HG03103 (cell line): ENCODE measurements around the gene ZNF462.

ENCODE experiments used
- ATAC-seq: cut with Tn5 transposase; IDR thresholded peaks from one replicate; pipeline ENCODE4 v1.9.1; 2021; ENCODE audit warnings: low read depth; ENCODE audit not compliant: unreplicated experiment

ZNF462 gene

DNA sequence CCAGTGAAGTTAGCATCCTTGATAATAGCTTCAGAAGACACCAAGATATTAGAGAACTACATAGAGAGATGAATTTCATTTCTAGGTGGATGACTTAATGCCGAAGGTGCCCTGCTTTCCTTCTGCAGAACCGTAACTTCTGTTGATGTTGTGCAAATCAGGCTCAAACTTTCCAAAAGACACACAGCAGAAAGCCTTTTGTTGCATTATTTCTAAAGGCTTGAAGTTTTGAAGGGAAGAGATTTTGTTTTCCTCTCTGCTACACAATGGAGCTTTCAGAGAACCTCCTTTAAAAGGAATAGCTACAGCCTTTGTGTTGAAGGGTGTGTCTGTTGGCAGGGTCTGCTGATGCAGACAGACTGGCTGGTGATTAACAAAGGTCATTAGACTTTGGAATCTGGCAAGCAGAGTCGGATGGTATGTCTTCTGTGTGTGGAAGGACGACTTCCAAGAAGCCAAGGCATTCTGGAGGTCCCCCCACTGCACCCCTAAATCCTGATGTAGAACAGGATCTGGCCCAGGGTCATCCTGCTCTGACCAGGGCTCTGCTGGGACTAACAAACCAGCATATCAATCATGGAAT is 57.8 kb downstream of the ZNF462 start:
- no peak for ATAC-seq

DNA sequence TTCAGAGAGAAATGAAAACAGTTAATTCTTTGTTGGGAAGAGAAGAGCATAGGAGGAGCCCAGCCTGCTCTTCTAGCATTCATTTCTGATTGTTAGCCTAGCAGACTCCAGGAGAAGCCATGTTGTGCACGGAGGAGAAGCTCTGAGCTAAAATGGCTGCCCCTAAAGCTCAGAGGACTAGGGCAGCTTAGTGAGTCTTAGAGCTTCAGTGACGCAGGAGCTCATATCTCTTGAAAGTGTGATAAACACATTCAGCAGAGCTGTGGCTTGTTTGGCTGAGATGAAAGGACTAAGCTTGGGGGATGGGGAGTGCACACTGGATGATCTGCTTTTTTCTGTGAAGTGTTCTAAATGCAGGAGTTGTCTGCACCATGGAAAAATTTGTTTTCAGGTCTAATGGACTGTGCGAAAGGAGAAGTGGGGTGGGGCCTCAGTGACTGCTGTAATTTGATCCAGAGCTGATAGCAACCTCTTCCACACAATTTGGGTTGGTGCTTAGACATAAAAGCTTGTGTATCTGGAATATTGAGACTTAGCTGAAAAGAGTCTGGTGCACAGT is 58.5 kb downstream of the ZNF462 start:
- ATAC-seq = no peak

GRCh38 chr9:106922026-106922425 is 59.1 kb downstream of the ZNF462 start:
- no peak for ATAC-seq

GRCh38 chr9:106925392-106925791 is 62.4 kb downstream of the ZNF462 start:
- ATAC-seq = no peak

DNA sequence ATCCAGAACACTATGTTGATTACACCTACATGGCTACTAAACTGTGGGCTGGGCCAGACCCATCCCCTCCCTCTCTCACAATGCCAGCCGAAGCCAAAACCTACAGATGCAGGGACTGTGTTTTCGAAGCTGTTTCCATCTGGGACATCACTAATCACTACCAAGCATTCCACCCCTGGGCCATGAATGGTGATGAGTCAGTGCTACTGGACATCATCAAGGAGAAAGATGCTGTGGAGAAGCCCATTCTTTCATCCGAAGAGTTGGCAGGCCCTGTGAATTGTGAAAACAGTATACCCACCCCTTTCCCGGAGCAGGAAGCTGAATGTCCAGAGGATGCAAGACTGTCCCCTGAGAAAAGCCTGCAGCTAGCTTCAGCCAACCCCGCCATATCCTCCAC is 65.0 kb downstream of the ZNF462 start:
- no peak for ATAC-seq

- ATAC-seq = no peak
Measured at GRCh38 chr9:106928350-106928749, 65.4 kb downstream of the ZNF462 start.

- ATAC-seq = no peak
Measured at GRCh38 chr9:106929471-106930177, 66.7 kb downstream of the ZNF462 start.

GRCh38 chr9:106930477-106930876 is 67.5 kb downstream of the ZNF462 start:
- no peak for ATAC-seq

GRCh38 chr9:106931466-106931865 is 68.5 kb downstream of the ZNF462 start:
- no peak for ATAC-seq

DNA sequence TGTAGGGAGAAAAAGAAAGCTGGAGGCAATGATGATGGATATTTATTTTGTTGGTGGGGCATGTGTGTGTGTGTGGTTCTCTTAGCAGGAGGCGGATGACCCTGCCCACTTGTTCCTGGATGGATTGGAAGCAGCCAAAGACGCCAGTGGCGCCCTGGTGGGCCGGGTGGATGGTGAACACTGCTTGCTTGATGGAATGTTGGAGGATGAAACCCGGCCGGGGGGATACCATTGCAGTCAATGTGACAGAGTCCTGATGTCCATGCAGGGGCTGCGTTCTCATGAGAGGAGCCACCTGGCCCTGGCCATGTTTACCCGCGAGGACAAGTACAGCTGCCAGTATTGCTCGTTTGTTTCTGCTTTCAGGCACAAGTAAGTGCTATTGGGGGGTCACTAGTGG is 69.2 kb downstream of the ZNF462 start:
- no peak for ATAC-seq

DNA sequence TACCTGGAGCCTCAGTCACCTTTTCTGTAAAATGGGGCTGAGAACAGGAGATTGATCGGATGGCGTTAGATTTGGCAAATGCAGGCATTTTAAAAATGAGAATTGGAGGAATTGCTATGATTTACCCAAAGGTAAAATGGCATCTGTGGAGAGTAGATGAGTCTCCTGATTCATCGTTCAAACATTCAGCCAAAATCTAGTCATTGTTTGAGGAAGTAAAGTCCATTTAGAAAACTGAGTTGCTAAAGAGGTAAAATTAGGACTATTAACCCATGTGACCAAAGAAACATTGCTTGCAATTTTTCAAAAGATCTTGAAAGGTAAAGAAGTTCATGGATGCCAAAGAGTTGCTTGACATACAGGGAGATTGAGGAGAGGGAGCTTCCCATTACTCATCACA is 69.7 kb downstream of the ZNF462 start:
- ATAC-seq = no peak

- ATAC-seq = no peak
Measured at GRCh38 chr9:106933470-106933869, 70.5 kb downstream of the ZNF462 start.

GRCh38 chr9:106934442-106935238 is 71.7 kb downstream of the ZNF462 start:
- no peak for ATAC-seq

- no peak for ATAC-seq
Measured at GRCh38 chr9:106936680-106937079, 73.7 kb downstream of the ZNF462 start.

DNA sequence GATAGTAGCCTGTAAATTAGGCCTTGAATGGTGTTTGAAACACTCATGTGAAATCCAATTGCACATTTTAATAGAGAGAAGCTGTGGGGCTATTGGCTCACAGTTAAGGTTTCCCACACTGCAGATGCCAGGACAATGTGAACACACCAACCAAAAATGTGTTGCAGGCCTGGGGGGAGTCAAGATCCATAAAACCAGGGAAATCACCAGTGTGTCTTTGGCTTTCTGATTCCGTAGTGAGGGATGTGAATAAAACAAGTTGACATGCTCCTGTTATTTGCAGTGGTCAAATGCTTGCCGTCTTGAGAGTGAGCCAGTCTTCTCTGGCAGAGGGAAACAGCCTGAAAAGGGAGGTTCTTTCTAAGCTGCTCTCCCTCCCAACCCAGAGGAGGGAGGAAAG is 79.0 kb downstream of the ZNF462 start:
- no peak for ATAC-seq

DNA sequence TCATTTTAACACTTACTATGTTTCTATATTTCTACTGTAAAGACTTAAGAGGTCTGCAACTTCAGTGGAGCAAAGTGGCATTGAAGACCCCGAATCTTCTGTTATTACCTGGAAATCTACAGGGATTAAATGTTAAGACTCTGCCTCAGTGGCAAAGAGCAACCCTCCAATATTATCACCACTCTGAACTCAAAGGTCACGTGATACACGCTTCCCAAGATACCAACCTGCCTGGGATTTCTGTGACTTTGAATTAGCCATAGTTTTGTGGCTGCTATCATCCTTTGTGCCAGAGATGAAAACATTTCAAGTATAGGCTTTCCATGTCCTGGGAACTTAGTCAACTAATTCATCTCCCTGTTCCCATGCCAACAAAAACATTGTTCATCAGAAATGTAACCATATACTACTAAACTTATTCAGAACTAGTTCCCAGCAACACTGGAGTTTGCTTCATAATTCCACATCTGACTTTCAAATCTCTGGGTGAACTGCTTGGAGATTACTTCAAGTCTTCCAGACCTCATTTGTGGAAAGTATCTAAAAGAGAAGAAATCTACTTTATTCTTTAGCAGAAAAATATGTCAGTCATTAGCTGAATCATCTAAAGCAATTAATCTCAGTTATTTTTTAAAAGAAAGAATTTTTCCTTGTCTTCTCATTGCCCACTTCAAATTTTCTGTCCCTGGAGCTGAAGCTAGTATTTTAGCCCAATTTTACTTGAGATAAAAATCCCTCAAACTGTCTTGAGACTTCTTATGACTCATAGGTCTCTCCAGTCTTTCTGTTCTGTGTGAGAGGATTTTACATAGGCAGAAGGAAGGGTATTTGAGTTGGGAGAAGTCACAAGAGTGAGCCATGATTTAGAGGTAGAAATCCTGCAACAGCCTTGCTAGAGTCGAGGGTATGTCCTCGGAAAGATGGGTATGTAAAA is 83.0 kb downstream of the ZNF462 start:
- ATAC-seq = no peak

DNA sequence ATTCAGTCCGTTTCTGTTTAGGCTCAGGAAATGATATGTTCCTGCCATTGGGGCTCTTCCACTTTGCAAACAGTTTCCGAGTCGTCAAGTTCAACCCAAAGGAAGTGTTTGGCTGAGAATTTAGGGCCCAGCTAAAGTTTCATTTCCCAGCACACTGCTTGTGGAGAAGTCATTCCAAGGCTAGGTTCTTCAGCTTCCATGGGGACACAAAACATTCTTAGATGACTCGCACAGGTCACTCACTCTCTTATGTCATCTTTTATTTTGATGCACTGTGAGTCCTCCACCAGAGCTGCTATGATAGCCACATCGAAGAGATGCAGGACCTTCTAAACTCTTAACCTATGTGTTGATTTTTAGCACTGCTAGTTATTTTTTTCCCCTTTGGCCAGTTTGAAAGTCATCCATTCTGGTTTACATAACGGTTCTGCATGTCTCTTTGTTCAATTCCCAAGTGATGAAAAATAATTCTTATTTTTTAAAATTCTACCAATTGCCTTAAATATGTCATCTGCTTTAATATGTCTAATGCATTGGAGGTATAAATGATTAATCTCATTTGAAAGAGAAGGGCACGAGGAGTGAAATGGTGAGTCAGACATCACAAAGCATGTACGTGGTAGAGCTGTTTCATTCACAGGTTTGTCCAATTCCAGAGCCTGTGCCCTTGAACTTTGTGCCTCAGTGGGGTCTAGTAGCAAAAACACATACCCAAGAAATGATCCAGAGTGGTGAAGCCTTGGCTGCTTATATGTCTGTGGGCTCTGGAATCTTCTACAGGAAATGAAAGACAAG is 84.3 kb downstream of the ZNF462 start:
- ATAC-seq = no peak

DNA sequence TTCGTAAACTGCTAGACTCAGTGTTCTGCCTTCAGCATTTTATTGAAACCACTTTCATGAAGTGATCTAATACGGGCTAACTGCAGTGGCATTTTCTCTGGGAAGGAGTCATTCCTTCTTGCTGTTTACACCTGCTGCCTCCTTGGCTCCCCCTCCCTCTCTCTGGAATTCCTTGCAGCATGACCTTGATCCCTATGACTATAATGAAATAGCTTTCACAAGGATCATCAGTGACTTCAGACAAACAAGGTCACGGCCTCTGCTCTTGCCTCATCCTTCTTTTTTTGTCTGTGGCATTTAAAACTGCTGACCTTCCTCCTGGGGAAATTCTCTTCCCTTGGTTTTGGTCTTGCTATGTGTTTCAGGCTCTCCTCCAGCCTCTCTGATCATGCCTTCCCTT is 90.2 kb downstream of the ZNF462 start:
- no peak for ATAC-seq

GRCh38 chr9:106954558-106954957 is 91.6 kb downstream of the ZNF462 start:
- no peak for ATAC-seq
